GM12875 (cell line): Measurements from ENCODE around the gene NELL1.

Experiments used
- H3K4me3 ChIP-seq: one replicate; pipeline ENCODE4 v1.5.1; 2011; ENCODE audit warnings: low read depth, low read length, control low read depth
- TF ChIP-seq, protein P1 (sequence below): IDR thresholded peaks from 2 replicates; pipeline ENCODE4 v1.5.1; 2011; ENCODE audit warnings: low read depth, mild to moderate bottlenecking, control low read depth, inconsistent platforms, low read length, moderate library complexity, borderline replicate concordance; ENCODE audit not compliant: insufficient read depth

NELL1 gene

GRCh38 chr11:21412652-21413383 is 743.4 kb downstream of the NELL1 start:
- TF ChIP-seq, protein P1, sequence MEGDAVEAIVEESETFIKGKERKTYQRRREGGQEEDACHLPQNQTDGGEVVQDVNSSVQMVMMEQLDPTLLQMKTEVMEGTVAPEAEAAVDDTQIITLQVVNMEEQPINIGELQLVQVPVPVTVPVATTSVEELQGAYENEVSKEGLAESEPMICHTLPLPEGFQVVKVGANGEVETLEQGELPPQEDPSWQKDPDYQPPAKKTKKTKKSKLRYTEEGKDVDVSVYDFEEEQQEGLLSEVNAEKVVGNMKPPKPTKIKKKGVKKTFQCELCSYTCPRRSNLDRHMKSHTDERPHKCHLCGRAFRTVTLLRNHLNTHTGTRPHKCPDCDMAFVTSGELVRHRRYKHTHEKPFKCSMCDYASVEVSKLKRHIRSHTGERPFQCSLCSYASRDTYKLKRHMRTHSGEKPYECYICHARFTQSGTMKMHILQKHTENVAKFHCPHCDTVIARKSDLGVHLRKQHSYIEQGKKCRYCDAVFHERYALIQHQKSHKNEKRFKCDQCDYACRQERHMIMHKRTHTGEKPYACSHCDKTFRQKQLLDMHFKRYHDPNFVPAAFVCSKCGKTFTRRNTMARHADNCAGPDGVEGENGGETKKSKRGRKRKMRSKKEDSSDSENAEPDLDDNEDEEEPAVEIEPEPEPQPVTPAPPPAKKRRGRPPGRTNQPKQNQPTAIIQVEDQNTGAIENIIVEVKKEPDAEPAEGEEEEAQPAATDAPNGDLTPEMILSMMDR: no peak
- H3K4me3 ChIP-seq: no peak overlapping the region

GRCh38 chr11:21414953-21415352 is 745.6 kb downstream of the NELL1 start:
- TF ChIP-seq, protein P1: no peak
- no peak overlapping the region for H3K4me3 ChIP-seq

DNA sequence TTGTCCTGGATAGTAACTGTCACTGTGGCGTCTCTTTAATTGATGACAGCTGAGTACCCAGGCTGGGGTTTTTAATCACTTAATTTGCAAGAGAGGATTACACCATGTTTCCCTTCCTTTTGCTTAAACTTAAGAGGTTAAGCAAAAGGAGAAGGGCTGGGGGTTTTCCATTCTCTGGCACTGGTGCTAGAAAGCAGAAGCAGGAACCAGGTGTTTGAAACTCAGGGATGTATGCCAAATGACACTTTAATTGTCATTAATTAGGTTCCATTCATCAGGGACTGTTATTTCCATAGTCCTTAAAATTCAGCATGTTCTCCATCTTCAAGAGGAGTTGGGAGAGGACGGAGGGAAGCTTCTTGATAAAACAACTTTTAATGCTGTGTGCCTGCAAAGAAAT is 746.2 kb downstream of the NELL1 start:
- TF ChIP-seq, protein P1: no peak
- H3K4me3 ChIP-seq: no peak overlapping the region

GRCh38 chr11:21421711-21422329 is 752.4 kb downstream of the NELL1 start:
- TF ChIP-seq, protein P1: no peak
- no peak overlapping the region for H3K4me3 ChIP-seq

DNA sequence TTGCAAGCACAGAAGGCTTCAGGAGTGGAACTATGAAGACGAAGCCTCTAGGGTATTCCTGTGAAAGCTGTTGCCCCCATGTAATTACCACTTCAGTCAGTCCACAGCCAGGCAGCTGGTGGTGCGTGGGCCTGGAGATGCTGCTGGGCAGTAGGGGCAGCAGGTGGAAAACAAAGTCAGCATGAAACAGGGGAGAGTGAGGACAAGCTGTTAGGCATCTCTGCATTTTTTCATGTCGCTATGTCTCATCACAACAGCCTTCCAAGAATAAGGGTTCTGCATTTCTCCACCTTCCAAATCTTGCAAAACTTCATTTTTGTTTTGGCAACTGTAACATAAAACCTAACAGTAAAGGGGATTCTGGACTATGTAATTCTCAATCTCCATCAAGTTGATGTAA is 757.5 kb downstream of the NELL1 start:
- TF ChIP-seq, protein P1: no peak
- no peak overlapping the region for H3K4me3 ChIP-seq

GRCh38 chr11:21427726-21428125 is 758.3 kb downstream of the NELL1 start:
- TF ChIP-seq, protein P1: no peak
- no peak overlapping the region for H3K4me3 ChIP-seq

- no peak overlapping the region for H3K4me3 ChIP-seq
- TF ChIP-seq, protein P1: no peak
Observed at GRCh38 chr11:21428796-21429195, 759.4 kb downstream of the NELL1 start.
